NT2/D1 (cell line): ENCODE measurements around the gene PRKN.

Experiments
- DNase-seq: peaks from one replicate; pipeline ENCODE4 v3.0.0-alpha.2; 2011; ENCODE audit warnings: low read depth, low spot score
- H3K27me3 ChIP-seq: 2 replicates; pipeline ENCODE4 v1.6.0; 2011; ENCODE audit warnings: mild to moderate bottlenecking; ENCODE audit not compliant: insufficient read length, insufficient read depth
- H3K36me3 ChIP-seq: 2 replicates; pipeline ENCODE4 v1.6.1; 2011; ENCODE audit warnings: mild to moderate bottlenecking, low read length, mixed read lengths; ENCODE audit not compliant: insufficient read depth, insufficient read length
- H3K4me1 ChIP-seq: 2 replicates; pipeline ENCODE4 v1.5.1; 2011; ENCODE audit not compliant: insufficient read depth, insufficient read length
- H3K4me3 ChIP-seq: 2 replicates; pipeline ENCODE4 v1.5.1; 2011; ENCODE audit warnings: low read depth; ENCODE audit not compliant: insufficient read length
- H3K9ac ChIP-seq: 2 replicates; pipeline ENCODE4 v1.6.0; 2011; ENCODE audit warnings: low read depth; ENCODE audit not compliant: insufficient read length
- H3K9me3 ChIP-seq: 2 replicates; pipeline ENCODE4 v1.5.1; 2011; ENCODE audit warnings: mild to moderate bottlenecking, low read length; ENCODE audit not compliant: insufficient read depth
- SUZ12 ChIP-seq: IDR thresholded peaks from 2 replicates; pipeline ENCODE4 v1.6.1; 2011; ENCODE audit not compliant: insufficient read length, insufficient read depth; ENCODE audit errors: extremely low read depth
- YY1 ChIP-seq: IDR thresholded peaks from 2 replicates; pipeline ENCODE4 v1.6.1; 2011; ENCODE audit not compliant: insufficient read length, insufficient read depth
- ZNF274 ChIP-seq: IDR thresholded peaks from 2 replicates; pipeline ENCODE4 v1.6.1; 2011; ENCODE audit warnings: mild to moderate bottlenecking, low read depth, low read length

PRKN gene

GRCh38 chr6:162580619-162581018 lies 146.9 kb downstream of the PRKN start:
- no peak for TF ChIP-seq YY1
- TF ChIP-seq ZNF274, result no peak
- no peak for TF ChIP-seq SUZ12
- Histone ChIP-seq H3K27me3 (no peaks in the 10 kb centered on the region), H3K4me1 (no peaks in the 10 kb centered on the region), H3K9ac (no peak overlapping the region), H3K36me3 (no peaks in the 10 kb centered on the region), H3K9me3 (no peaks in the 10 kb centered on the region), H3K4me3 (no peak overlapping the region)
- DNase-seq, result no peak

GRCh38 chr6:162576016-162576415 lies 151.6 kb downstream of the PRKN start:
- Histone ChIP-seq H3K36me3 (no peaks in the 10 kb centered on the region), H3K4me1 (no peaks in the 10 kb centered on the region), H3K27me3 (no peaks in the 10 kb centered on the region), H3K4me3 (no peak overlapping the region), H3K9ac (no peak overlapping the region), H3K9me3 (no peaks in the 10 kb centered on the region)
- no peak for DNase-seq
- TF ChIP-seq YY1 (no peak), ZNF274 (no peak), SUZ12 (no peak)

GRCh38 chr6:162572240-162572639 lies 155.3 kb downstream of the PRKN start:
- Histone ChIP-seq H3K4me1 (no peaks in the 10 kb centered on the region), H3K9me3 (no peaks in the 10 kb centered on the region), H3K4me3 (no peak overlapping the region), H3K9ac (no peak overlapping the region), H3K36me3 (no peaks in the 10 kb centered on the region), H3K27me3 (no peaks in the 10 kb centered on the region)
- TF ChIP-seq YY1 (no peak), ZNF274 (no peak), SUZ12 (no peak)
- DNase-seq, result no peak

- H3K9ac ChIP-seq, result no peak overlapping the region
- H3K9me3 ChIP-seq, result no peaks in the 10 kb centered on the region
- H3K4me3 ChIP-seq, result no peak overlapping the region
- H3K27me3 ChIP-seq, result no peaks in the 10 kb centered on the region
- no peaks in the 10 kb centered on the region for H3K4me1 ChIP-seq
- TF ChIP-seq ZNF274 (no peak), SUZ12 (no peak)
- no peak for DNase-seq
- H3K36me3 ChIP-seq, result no peaks in the 10 kb centered on the region
These were observed 159.3 kb downstream of the PRKN start for GRCh38 chr6:162568266-162568665.

GRCh38 chr6:162562041-162562440 lies 165.5 kb downstream of the PRKN start:
- Histone ChIP-seq H3K4me3 (no peak overlapping the region), H3K36me3 (no peaks in the 10 kb centered on the region), H3K9ac (no peak overlapping the region), H3K27me3 (no peaks in the 10 kb centered on the region), H3K4me1 (no peaks in the 10 kb centered on the region), H3K9me3 (no peaks in the 10 kb centered on the region)
- DNase-seq, result no peak
- TF ChIP-seq ZNF274 (no peak), YY1 (no peak), SUZ12 (no peak)

GRCh38 chr6:162560891-162561290 lies 166.7 kb downstream of the PRKN start:
- Histone ChIP-seq H3K27me3 (no peaks in the 10 kb centered on the region), H3K4me3 (no peak overlapping the region), H3K9me3 (no peaks in the 10 kb centered on the region), H3K9ac (no peak overlapping the region), H3K36me3 (no peaks in the 10 kb centered on the region), H3K4me1 (no peaks in the 10 kb centered on the region)
- TF ChIP-seq SUZ12 (no peak), YY1 (no peak), ZNF274 (no peak)
- DNase-seq, result no peak

- no peak for DNase-seq
- Histone ChIP-seq H3K4me3 (no peak overlapping the region), H3K9me3 (no peaks in the 10 kb centered on the region), H3K4me1 (no peaks in the 10 kb centered on the region), H3K27me3 (no peaks in the 10 kb centered on the region), H3K36me3 (no peaks in the 10 kb centered on the region), H3K9ac (no peak overlapping the region)
- no peak for TF ChIP-seq SUZ12
- TF ChIP-seq ZNF274, result no peak
- no peak for TF ChIP-seq YY1
These were observed 173.0 kb downstream of the PRKN start for GRCh38 chr6:162554531-162554930.

GRCh38 chr6:162546905-162547304 lies 180.7 kb downstream of the PRKN start:
- no peak for TF ChIP-seq SUZ12
- TF ChIP-seq ZNF274, result no peak
- TF ChIP-seq YY1, result no peak
- Histone ChIP-seq H3K9ac (no peak overlapping the region), H3K4me1 (no peaks in the 10 kb centered on the region), H3K4me3 (no peak overlapping the region), H3K9me3 (no peaks in the 10 kb centered on the region), H3K27me3 (no peaks in the 10 kb centered on the region), H3K36me3 (no peaks in the 10 kb centered on the region)
- DNase-seq, result no peak
